Germinal center (tissue), 1 donor: Measurements from ENCODE around the gene SLC35E4.

Experiments
- DNase-seq: peaks from one replicate; pipeline ENCODE4 v3.0.0; 2012; ENCODE audit warnings: mixed read lengths, low spot score

The SLC35E4 gene

DNA sequence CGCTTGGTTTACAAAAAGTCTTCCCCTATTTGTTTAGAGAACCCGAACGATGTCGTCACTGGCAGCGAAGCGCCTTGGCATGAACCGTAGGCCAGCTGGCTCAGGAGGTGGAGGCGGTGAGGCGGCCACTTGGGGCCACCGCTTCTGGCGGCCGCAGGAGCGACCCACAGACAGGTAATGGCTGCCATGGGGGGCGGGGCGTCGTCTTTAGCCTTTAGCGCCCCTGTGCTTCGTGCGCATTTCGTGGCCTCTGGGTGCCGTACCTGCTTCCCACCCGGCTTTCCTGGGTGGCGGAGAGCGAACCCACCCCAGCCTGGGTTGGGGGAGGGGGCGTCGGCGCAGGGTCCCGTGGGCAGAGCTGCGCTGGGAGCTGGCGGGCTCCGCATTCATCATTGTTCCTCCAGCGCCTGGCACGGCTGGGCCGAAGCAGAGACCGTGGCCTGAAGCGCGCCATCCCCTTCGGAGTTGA, 58.6 kb downstream of the SLC35E4 start:
- DNase-seq: peak; percentile 42

DNA sequence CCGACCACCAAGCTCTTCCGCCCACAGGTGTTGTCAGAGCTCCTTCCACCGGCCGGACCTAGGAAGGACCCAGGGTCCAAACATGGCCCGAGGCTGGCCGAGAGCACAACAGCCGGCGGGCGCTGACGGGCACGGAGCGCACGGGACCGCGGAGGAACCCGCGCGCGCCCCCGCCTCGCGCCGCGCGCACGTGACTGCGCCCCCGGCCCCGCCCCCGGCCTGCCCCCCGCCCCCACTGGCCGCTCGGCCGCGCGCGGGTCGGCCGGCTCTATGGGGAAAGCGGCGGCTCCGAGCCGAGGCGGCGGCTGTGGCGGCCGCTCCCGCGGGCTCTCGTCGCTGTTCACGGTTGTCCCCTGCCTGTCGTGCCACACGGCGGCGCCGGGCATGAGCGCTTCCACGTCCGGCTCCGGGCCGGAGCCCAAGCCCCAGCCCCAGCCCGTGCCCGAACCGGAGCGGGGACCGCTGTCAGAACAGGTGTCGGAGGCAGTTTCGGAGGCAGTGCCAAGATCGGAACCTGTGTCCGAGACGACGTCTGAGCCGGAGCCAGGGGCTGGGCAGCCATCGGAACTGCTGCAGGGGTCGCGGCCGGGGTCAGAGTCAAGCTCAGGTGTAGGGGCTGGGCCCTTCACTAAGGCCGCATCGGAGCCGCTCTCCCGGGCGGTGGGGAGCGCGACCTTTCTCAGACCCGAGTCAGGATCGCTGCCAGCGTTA, 59.2 kb downstream of the SLC35E4 start, which contains the start of gene OSBP2:
OSBP2 (plus strand) TSS at position 235 of the 711 bp plus-strand sequence; CDS start at position 271, 36 bp downstream.
- DNase-seq: peak; percentile 35

DNA sequence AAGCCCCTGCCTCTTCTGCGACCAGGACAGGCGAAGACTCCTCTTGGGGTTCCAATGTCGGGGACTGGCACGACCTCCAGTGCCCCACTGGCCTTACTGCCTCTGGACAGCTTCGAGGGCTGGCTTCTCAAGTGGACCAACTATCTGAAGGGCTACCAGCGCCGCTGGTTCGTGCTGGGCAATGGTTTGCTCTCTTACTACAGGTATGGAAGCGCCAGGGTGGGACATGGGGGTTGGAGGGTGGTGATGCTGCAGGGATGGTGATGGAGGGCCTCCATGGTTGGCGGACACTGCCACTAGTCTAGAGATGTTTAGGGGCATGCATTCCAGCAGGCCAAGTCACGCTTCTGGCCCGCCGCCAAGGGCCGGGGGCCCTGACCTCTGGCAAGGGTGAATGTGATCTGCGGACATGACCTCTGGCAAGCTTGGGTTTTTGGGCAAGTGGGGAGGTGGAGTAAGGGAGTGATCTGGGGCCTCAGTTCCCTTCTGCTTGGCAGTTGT, 59.8 kb downstream of the SLC35E4 start:
- DNase-seq: no peak

- DNase-seq: no peak
Measured at GRCh38 chr22:30695871-30696655, 60.5 kb downstream of the SLC35E4 start.
